ENCODE data around the gene KLC1.

DNA sequence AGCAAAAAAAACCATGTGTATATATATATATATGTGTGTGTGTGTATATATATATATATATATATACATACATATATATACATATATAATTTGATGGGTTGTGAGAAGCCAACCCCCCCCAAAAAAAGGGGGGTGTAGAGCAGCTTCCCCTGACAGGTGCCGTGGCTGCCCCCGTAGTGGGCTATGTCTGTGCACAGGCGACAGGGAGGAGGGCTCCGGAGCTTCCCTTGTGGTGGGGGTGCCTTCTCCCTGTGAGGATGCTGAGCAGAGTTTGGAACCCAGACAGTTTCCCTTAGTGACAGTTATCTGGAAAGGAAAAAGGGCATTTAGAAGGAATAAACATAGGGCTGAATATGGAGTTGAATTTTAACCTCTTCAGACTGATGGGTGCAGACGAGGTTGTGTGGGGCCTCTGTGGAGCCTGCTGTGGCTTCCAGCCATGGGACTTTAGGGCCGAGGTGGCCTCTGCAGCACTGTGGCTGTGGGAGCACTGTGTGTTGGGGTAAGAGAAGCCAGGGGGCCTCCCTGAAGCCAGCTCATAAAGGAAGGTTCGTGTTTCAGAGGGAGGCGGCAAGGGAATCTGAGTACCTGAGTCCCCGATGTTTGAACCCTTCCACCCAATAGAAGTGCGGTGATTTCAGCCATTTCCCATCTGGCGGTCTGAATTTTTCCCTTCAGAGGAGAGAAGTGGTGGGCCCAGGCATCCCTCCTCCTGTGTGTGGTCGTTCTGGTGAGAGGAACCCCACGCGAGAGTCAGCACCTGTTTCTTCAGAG is 66.5 kb downstream of the KLC1 start:
- TF ChIP-seq POLR2AphosphoS5 (IDR thresholded peaks at IDR 0.05; ENCODE audit: low read depth, low read length) (no peak), SIN3A (IDR thresholded peaks at IDR 0.05; ENCODE audit: borderline replicate concordance, insufficient read depth, low read length) (no peak)
